Measurements from ENCODE around the gene NSMF.
"Not testable (repeated sequence)": the region's sequence is repeated elsewhere in the genome, so short reads cannot be mapped to it uniquely, and the experiment has no call there.

The NSMF gene

GRCh38 chr9:137475666-137476065 lies 16.5 kb upstream of the NSMF start:
- no peak for DNase-seq (ENCODE audit: low read depth)

- DNase-seq (ENCODE audit: low read depth) = no peak
These were observed 15.1 kb upstream of the NSMF start for GRCh38 chr9:137474271-137474670.

DNA sequence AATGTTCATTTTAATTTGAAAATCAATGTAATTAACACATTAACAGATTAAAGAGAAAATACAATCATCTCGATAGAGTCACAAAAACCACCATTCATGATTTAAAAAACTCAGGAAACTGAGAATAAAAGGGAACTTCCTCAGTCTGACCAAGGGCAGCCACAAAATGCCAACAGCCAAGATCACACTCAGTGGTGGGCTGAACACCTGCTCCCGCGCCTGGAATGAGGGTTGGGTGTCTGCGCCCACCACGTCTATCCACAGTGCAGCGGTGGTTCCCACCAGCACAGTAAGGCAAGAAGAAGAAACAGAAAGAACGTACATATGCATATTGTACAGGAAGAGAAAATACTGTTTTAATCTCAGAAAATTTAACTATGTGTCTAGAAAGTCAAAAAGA lies 11.7 kb upstream of the NSMF start:
- DNase-seq (ENCODE audit: low read depth) = no peak

- DNase-seq (ENCODE audit: low read depth) = no peak
These were observed 8.8 kb upstream of the NSMF start for GRCh38 chr9:137467896-137468295.

DNA sequence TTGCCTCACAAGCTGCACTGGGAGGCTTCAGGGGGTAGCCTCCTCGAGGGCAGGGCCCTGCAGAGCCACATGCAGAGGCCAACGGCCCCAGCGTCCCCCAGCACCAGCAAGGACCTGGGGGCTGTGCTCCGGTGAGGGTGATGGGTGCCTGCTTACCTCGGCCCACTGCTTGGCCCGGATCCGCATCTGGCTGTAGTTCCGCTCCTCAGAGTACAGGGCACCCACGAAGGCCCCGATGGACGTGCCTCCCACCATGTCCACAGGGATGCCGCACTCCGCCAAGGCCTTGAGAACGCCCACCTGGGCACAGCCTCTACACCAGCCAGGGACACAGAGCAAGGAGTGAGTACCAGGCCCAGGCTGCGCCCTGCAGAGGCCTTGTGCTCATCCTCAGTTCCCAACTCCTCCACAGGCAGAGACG lies 8.0 kb upstream of the NSMF start:
- DNase-seq (ENCODE audit: low read depth) = no peak

- not testable (repeated sequence) for DNase-seq (ENCODE audit: low read depth)
These were observed 7.4 kb upstream of the NSMF start for GRCh38 chr9:137466389-137467085.

DNA sequence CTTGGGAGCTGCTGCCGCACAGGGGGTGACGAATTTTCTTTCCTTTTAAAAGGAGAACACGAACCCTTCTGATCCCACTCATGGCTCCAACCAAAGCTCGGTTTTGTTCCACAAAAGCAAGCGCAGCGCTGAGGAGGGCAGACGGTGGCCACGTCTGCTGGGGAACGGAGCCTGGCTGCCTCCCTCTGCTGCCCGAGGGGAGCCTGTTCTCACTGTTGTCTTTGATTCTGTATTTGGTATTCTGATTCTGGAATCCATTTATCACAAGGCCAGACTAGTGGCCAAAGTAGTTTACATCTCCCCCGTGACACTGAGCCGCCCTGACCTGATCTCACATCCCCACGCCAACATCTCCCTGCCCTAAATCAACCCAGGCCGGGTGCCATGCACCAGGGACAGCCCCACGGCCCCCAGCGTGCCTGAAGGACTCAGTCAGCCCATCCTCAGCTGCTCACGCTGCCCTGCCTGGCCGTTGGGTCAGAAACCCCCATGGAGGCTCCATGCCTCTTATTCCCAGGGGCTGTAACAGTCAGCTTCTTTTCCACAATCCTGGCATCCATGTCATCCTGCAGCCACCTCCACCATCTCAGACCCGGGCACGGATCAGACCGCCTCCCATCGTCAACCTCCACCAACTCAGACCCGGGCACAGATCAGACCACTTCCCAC lies 6.7 kb upstream of the NSMF start:
- DNase-seq (ENCODE audit: low read depth) = no peak

DNA sequence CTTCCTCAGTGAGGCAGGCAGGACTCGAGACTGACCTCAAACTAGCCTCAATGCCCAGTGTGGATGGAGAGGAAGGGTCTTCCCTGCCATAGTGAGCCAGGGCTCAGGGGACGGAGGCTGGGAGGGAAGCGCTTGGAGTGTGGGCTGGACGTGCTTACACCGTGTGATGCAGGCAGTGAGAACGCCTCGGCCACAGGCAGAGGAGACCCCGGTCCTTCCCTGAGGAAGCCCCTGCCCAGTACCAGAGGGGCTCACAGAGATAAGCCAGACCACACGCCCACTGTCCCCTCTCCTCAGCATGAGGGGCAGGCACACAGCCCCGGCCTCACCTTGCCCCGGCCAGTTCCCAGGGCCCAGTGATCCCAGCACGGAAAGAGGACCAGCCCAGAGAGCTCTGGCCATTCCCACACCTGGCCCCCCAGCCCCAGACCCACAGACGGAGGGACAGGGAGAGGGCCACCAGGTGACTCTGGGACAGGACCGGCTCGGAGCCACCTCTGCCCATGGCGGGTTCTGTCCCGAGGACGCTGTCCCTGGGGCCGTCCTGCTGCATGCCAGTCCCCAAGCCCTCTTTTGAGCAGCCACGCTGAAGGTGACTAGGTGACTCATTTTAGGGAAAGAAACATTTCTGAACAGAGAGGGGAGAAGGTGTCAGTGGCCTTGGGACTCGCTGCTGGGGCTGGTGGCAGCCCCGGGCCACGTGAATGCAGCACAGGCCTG lies 6.0 kb upstream of the NSMF start:
- DNase-seq (ENCODE audit: low read depth) = no peak

DNA sequence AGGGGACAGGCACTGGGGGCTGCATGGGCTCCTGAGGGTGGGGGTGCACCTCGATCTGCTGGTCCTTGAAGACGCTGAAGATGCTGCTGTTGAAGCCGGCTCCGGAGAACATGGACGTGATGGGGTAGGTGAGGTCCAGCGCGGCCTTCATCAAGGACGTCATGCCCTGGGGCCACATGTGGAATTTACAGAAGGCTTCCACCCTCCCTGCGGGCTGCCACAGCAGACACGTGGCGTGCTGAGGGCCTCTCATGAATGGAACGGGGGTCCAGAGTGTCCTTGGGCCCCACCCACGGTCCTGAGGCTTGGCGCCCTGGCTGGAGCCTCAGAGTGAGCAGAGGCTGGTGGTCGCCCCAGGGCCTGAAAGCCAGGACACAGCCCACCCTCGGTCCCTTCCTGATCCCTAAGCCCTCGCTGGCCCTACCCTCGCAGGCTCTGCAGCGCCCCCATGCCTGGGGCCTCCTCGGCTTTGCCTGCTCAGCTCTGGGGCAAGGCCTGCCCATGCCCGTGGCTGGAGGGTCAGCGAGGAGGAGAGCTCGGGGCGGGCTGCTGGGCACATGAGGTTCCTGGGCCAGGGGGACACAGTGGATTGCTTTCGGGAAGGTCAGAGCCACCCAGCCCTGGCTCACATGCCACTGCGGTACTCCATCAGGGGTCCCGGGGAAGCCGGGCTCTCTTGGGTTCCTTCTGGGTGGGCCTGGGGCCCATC lies 5.3 kb upstream of the NSMF start:
- no peak for DNase-seq (ENCODE audit: low read depth)

- DNase-seq (ENCODE audit: low read depth) = no peak
These were observed 4.8 kb upstream of the NSMF start for GRCh38 chr9:137463931-137464290.

- no peak for DNase-seq (ENCODE audit: low read depth)
These were observed 4.1 kb upstream of the NSMF start for GRCh38 chr9:137462986-137463930.

DNA sequence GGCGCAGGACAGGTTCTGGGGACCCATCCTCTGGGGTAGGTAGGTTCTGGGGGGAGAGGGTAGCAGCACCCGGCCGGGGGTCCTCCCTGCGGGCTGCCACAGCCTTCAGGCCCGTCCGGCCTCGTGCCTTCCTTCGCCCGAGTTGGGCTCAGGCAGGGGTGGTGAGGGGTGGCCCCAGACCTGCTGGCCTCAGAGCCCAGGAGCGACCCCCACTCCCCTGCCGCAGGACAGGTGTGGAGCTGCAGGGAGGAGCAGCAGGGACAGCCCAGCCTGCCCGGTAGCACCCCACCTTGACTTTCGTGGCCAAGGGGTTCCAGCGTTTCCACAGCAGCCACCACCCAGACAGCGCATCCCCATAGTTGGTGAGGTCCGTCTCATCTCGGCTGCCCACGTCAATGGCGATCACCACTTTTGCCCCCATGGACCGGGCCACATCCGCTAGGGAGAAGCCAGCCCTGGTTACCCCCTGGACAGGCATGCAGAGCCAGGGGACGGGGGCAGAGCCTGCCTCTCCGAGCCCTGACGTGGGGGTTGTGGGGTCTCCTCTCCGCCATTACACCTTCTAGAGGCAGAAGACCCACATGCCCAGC lies 3.4 kb upstream of the NSMF start:
- no peak for DNase-seq (ENCODE audit: low read depth)

GRCh38 chr9:137461663-137462395 lies 2.7 kb upstream of the NSMF start:
- no peak for DNase-seq (ENCODE audit: low read depth)

DNA sequence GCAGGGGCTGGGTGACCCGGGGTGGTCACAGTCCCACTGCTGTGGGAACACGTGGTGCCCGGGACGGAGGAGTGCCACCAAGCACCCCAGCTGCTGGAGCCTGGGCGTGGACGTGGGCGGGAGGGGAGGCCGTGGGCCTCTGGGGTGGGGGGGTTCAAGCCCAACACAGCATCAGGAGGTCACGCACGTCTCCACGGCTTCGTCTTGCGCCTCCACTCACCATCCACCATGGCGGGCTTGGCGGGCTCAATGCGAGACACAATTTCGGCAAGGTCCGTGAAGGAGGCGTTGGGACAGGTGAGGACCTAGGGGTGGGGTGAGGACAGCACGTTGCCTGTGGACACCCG lies 2.2 kb upstream of the NSMF start:
- DNase-seq (ENCODE audit: low read depth) = no peak

DNA sequence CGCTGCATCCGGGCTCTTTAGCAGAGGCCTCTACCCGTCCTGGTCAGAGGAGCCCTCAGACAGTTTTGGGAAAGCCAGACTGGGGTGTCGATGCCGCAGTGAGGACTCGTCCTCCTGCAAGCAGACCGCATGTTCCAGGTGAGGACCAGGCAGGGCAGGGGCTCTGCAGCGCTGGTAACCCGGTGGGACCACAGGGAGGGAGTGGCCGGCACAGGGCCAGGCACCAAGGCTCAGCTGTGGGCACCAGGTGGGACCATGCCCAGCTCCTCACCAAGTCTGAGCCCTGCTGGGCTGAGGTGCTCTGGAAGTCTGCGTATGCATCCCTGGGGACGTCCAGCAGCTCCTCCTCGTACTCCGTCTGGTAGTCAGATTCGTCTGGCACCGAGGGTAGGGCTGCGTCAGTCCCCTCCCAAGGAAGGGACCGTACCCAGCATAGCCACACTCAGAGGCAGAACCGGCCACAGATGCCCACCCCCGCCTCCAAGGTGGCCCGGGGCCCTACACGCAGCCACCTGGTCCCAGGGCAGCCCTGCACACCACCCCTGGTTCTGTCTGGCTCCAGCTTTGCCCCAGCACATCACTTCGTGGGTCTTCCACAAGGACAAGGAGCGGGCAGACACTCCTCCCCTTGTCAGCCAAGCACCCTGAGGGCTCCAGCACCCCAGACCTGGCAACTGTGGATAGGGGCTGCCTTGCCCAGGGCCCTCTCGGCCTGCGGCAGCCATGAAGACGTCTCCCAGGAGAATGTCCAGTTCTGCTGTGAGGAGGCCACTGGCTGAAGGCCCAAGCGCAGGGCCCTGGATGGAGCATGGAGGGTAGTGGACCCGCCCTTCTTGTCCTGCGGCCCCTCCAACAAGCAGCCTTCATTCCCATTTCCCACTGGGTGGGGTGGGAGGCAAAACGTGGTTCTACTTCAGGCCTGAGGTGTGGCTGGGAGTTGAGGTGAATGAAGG lies 1.5 kb upstream of the NSMF start:
- DNase-seq (ENCODE audit: low read depth) = no peak

- DNase-seq (ENCODE audit: low read depth) = no peak
These were observed 648 bp upstream of the NSMF start for GRCh38 chr9:137459601-137460362.

DNA sequence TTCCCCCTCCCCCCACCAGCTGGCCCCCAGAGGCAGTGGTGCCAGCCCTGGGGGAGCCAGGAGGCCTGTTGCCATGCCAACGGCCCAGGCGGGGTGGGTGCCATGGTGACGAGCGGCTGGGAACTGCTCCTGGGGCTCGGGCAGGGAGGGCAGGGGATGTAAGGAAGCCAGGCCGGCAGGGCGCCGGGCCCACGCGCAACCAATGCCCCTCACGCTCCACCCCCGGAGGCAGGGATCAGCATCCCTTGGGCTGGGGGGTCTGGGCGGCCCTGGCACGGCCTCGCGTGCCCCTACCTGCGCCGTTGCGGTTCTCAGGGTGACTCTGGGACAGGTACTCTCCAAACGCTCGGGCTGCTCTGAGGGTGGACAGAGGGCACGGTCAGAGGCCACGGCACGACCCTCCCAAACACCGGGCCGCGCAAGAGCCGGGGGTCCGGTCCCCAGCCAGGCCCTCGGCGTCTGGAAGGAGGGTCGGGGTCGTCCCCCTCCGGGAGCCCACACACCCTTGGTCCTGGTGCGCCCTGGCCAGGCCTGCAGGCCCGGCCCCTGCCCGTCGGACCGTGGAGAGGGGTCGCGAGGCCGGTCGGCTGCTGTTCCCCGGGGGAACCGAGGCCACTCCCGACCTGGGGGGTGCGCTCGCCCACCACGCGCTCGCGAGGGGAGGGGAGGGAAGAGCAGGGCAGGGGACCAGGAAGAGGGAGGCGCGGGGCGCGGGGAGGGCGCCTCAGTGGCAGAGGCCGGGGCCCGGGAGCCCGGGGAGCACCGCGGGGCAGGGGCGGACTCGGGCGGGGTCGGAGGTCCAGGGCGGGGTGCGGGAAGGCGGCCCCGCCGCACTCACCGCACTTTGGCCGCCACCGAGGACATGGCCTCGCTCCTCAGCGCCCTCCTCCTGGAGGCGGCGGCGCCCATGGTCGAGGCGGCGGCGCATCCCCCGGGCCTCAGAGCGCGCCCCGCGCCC lies 661 bp downstream of the NSMF start:
- no peak for DNase-seq (ENCODE audit: low read depth)
